Central memory CD8-positive, alpha-beta T cell (primary cell): ENCODE results near the gene CORO6.

ENCODE experiments used
- ATAC-seq: fragments of 150-1000 bp; cut with Tn5 transposase; replicated peaks from 2 replicates; pipeline ENCODE4 v1.10.0; 2022; ENCODE audit warnings: mild to moderate bottlenecking, moderate FRiP score, moderate number of reproducible peaks; ENCODE audit not compliant: poor library complexity, severe bottlenecking; ENCODE audit errors: extremely low read depth
- DNase-seq, 2 donors: peaks; one replicate each; pipeline ENCODE4 v3.0.0; 2021; ENCODE audit warnings: low spot score in 2 of 2
- H3K27ac Mint-ChIP-seq: one replicate; pipeline ENCODE4 v1.8.0; 2022; ENCODE audit warnings: low read depth, mild to moderate bottlenecking, moderate library complexity, mixed read lengths
- H3K27me3 Mint-ChIP-seq: one replicate; pipeline ENCODE4 v1.8.0; 2022; ENCODE audit warnings: mixed read lengths
- H3K36me3 Mint-ChIP-seq: one replicate; pipeline ENCODE4 v1.8.0; 2022; ENCODE audit warnings: mild to moderate bottlenecking, moderate library complexity, mixed read lengths; ENCODE audit not compliant: insufficient read depth
- H3K4me1 Mint-ChIP-seq: one replicate; pipeline ENCODE4 v1.8.0; 2022; ENCODE audit warnings: mixed read lengths
- H3K4me3 Mint-ChIP-seq: one replicate; pipeline ENCODE4 v1.8.0; 2022; ENCODE audit warnings: mild to moderate bottlenecking, moderate library complexity, mixed read lengths
- H3K9me3 Mint-ChIP-seq: one replicate; pipeline ENCODE4 v1.8.0; 2022; ENCODE audit warnings: mixed read lengths

Gene CORO6

GRCh38 chr17:29566473-29567303, 56.0 kb downstream of the CORO6 start, which contains the start of gene ABHD15:
Gene ABHD15, minus strand, starts transcription at chr17:29567037. Its CDS starts 71 bp downstream, at chr17:29566966.
- peak within 1 kb of the TSS; percentile 93 for H3K27ac Mint-ChIP-seq
- peak; percentile 42 for ATAC-seq
- H3K4me1 Mint-ChIP-seq = peaks cover 50% of the 10 kb centered on the region
- no peaks in the 10 kb centered on the region for H3K9me3 Mint-ChIP-seq
- H3K4me3 Mint-ChIP-seq = peak within 1 kb of the TSS; percentile 97
- peak; percentile 45 to 49 for DNase-seq
- no peaks in the 10 kb centered on the region for H3K27me3 Mint-ChIP-seq
- H3K36me3 Mint-ChIP-seq = peaks cover 22% of the 10 kb centered on the region

- DNase-seq (peak; percentile 40 to 49), ATAC-seq (peak; percentile 35)
- Mint-ChIP-seq H3K27me3 (no peaks in the 10 kb centered on the region), H3K9me3 (no peaks in the 10 kb centered on the region), H3K4me3 (peak overlapping the region; percentile 97), H3K4me1 (peaks cover 47% of the 10 kb centered on the region), H3K27ac (peak overlapping the region; percentile 92), H3K36me3 (peaks cover 22% of the 10 kb centered on the region)
Observed at GRCh38 chr17:29565643-29566472, 56.9 kb downstream of the CORO6 start.
